ENCODE measurements around the gene PSMC4.
A peak's percentile ranks its signal among the peaks of the same experiment; 100 is the strongest.
"Not testable (repeated sequence)": the region's sequence is repeated elsewhere in the genome, so short reads cannot be mapped to it uniquely, and the experiment has no call there.

The PSMC4 gene

GRCh38 chr19:39949026-39949747 is 21.8 kb upstream of the PSMC4 start:
- no peak for DNase-seq

- no peak for DNase-seq
These were observed 19.8 kb upstream of the PSMC4 start for GRCh38 chr19:39951065-39951650.

GRCh38 chr19:39951686-39952085 is 19.3 kb upstream of the PSMC4 start:
- no peak for DNase-seq

GRCh38 chr19:39953915-39954314 is 17.1 kb upstream of the PSMC4 start:
- DNase-seq: no peak

- DNase-seq: not testable (repeated sequence)
These were observed 13.1 kb upstream of the PSMC4 start for GRCh38 chr19:39957886-39958285.

GRCh38 chr19:39958942-39959341 is 12.0 kb upstream of the PSMC4 start:
- DNase-seq: not testable (repeated sequence)

- DNase-seq: not testable (repeated sequence)
These were observed 11.6 kb upstream of the PSMC4 start for GRCh38 chr19:39959407-39959806.

GRCh38 chr19:39963898-39964297 is 7.1 kb upstream of the PSMC4 start:
- no peak for DNase-seq

- no peak for DNase-seq
These were observed 4.3 kb upstream of the PSMC4 start for GRCh38 chr19:39966617-39967016.

- no peak for DNase-seq
These were observed 3.4 kb upstream of the PSMC4 start for GRCh38 chr19:39967561-39967960.

- DNase-seq: no peak
These were observed 2.2 kb upstream of the PSMC4 start for GRCh38 chr19:39968789-39969188.

GRCh38 chr19:39969266-39969665 is 1.7 kb upstream of the PSMC4 start:
- no peak for DNase-seq

GRCh38 chr19:39969681-39970424 is 1.1 kb upstream of the PSMC4 start:
- DNase-seq: no peak

GRCh38 chr19:39970425-39970674 is 615 bp upstream of the PSMC4 start:
- DNase-seq: peak in 1 of 2 donors; percentile 39

- DNase-seq: no peak
These were observed 543 bp downstream of the PSMC4 start for GRCh38 chr19:39971380-39972035.

GRCh38 chr19:39974377-39975155 is 3.6 kb downstream of the PSMC4 start:
- no peak for DNase-seq

- DNase-seq: no peak
These were observed 11.9 kb downstream of the PSMC4 start for GRCh38 chr19:39982883-39983282.

GRCh38 chr19:39983695-39984300 is 12.8 kb downstream of the PSMC4 start:
- DNase-seq: no peak

GRCh38 chr19:39986643-39987042 is 15.7 kb downstream of the PSMC4 start:
- DNase-seq: no peak

- no peak for DNase-seq
These were observed 16.2 kb downstream of the PSMC4 start for GRCh38 chr19:39987167-39987566.

- DNase-seq: no peak
These were observed 16.6 kb downstream of the PSMC4 start for GRCh38 chr19:39987596-39987995.

- no peak for DNase-seq
These were observed 22.6 kb downstream of the PSMC4 start for GRCh38 chr19:39993605-39994004.

GRCh38 chr19:39994361-39994760 is 23.4 kb downstream of the PSMC4 start:
- no peak for DNase-seq

Measured in hippocampal formation (tissue), 2 donors.